ENCODE results near the gene IFT81.

The IFT81 gene

DNA sequence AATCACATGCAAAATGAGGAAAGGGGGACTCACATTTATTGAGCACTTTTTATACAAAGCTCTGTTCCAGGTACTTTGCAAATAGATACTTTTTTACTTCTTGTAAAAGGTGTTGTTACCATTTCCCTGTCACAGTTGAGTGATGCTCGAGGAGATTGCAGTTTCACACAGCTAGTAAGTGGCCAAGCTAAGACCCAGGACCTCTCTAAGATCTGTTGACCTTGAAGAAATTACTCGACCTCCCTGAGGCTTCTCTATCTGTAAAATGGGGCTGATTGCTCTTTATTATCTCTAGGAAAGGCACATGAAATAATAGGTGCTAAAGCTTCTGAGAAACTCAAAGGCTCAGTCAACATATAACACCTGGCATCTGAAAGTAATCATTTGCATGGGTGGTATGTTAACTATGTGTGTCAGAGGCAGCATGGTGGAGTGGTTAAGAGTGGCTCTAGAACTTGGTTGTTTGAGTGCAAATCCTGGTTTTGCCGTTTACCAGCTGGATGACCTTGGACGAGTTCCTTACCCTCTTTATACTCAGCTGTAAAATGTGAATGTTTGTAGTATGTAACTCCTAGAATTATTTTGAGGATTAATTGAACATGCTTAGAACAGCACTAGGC, 41.5 kb downstream of the IFT81 start:
- no peak for DNase-seq

DNA sequence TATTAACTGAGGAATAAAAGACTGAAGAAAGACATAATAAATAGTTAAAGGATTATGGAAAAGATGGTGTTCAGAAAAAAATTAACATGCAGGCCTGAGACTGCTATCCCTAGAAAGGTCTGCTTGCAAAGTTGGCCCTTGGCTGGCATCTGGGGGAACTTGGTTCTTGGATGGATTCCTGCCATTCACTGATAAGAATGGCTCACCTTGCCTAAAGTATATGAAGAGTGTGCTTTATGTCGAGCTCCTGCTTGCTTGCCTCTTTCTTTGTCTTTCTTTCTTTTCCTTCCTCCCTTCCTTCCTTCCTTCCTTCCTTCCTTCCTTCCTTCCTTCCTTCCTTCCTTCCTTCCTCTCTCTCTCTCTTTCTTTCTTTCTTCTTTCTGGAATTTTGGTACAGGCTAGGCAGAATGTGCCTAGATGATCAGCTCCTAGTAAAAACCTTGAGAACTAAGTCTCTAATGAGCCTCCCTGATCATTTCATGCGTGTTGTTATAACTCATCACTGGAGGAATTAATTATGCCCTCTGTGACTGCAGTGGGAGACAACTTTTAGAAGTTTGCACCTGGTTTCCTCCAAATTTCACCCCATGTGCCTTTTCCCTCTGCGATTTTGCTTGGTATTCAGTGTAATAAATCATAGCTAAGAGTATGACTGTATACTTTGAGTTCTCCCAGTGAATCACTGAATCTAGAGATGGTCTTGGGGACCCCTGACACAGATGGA, 44.7 kb downstream of the IFT81 start:
- no peak for DNase-seq

DNA sequence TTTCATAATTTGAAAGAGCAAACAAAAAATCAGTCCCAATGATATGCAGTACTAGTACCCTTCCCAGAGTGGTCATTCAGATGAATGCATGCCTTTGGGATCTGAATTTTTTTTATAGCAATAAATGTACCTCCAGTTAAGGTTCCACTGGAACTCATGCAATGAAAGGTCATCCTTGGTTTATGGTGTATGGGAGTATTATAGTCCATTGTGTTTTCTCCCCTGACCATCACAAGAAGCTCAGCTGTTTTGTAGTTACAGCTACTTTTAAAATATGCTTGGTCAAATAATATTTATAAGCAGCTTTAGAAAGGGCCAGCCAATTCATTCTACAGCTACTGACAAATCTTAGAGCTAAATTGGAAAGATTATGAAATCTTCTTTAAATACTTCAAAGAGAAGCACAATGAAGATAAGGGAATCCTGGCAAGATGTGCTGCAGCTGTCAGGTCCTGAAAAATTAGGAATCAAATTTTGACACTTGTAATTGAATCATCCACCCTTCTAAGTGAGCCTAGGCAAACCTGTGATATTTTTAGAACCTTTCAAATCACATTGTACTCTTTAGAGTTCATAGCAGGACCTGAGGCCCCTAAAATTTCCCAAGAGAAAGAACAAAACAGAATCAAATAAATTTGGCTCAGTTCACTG, 46.5 kb downstream of the IFT81 start:
- no peak for DNase-seq

DNA sequence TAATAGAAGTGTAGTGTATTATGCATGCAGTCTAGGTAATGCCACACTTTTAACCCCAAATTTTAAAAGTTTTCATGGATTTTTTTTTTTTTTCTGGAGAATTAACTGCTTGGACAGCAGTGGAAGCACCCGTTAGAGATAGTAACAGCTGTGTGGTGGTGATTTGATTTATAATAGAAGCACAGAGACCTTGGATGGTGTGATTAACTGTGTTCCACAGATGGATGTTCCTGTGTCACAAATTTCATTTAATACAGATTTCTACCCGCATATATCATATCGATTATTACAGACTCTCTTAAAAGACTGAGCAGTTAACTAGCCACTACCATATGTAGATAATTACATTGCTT, 47.0 kb downstream of the IFT81 start:
- no peak for DNase-seq

DNA sequence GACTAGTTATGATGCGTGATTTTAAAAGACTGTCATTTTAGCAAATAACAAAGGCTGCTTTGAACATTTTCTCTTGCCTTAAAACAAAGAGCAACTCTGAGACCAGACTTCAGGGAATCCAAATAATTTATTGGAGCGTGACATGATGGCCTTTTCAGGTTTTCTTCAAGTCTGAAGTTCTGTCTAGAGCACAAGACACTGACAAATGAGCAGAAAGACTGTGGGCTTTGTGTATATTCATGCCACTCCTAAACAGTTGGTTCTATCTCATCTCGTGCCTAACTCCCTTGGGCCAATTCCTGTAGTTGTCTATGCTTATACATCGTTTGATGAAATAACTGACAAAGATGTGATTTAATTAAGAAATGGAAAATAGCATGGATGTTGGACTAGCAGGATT, 47.5 kb downstream of the IFT81 start:
- DNase-seq, result no peak

DNA sequence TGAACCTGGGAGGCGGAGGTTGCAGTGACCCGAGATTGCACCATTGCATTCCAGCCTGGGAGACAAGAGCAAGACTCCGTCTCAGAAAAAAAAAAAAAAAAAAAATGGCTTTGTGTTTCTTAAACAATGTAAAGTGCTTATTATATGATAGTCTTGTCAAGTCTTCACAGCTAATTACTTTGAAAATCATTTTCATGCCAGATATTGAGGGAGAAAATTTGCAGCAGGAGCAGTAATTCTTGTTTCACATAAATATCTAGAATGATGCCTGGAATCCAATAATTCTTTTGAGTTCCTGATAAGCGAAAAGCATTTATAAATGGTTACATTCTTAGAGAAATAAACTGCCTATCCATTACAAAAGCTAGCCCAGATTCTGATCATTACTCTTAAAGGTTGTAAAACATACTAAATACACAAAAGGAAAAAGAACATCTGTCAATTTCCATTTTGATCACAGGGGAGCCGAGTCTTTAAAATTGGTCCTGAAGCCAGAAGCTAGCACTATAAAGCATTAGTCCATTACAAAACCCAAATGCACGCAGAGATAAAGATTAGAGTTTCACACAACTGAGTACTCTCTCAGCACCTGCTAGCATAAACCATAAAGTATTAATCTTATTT, 50.3 kb downstream of the IFT81 start:
- no peak for DNase-seq

DNA sequence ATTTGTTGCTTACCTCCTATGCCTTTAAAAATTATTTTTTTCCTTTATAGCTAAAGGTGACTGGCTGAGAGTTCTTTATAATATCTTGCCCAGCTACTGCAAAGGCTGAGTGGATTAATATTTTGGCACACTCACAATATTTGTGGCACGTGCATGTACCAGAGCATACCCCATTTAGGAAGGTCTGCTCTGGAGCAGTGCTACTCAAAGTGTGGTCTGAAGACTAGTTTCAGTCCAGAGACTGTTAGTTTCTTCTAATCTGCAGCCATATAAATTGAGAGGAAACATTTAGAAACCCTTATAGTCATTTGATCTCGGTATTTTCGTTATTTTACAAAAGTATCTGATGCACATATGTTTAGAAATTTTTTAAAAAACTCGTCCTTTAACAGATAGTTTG, 51.0 kb downstream of the IFT81 start:
- DNase-seq, result no peak

DNA sequence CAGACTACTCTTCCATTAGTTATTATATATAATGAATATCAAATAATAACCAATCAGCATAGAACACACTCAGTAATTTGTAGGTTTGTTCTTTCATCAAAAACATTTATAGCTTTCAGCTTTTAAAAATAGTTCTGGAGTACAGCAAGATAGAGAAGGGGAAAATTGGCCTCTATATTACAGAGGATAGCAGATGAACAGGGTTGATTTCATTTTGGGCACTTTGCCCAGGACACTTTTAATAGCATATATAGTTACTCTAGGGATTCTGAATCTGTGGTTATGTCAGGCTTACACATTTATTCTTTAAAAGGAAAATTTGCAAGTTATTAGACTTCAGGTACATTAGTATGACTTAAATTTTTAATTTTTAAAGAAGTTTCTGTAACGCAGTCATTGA, 52.6 kb downstream of the IFT81 start:
- DNase-seq, result no peak

DNA sequence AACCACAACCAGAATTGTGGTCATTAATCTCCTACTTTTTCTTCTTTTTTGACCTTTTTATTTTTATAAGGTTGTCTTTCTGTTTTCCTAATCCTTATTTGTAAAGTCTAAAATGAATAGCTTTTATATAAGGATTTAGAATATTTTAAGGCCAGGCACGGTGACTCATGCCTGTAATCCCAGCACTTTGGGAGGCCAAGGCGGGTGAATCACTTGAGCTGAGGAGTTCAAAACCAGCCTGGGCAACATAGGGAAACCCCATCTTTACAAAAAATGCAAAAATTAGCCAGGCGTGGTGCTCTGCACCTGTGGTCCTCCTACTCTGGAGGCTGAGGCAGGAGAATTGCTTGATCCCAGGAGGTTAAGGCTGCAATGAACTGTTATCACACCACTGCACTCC, 55.1 kb downstream of the IFT81 start:
- no peak for DNase-seq

DNA sequence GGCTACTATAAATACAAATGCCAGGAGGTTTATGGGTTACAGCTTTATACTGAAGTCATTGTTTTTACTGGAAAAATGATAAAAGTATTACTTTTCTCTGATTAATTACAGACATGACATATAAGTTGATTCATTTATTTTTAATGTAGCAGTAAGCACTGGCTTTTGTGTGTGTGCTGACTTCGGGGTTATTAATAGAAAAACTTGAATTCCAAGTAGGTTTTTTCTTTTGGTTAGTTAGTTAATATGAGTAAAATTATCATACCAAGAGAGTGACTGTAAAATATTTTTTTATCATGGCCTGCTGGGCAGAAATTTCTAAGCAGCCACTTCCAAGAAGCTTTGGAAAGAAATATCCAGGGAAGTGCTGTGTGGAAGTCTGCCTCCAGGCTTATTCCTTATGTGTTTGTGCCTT, 56.4 kb downstream of the IFT81 start:
- no peak for DNase-seq

DNA sequence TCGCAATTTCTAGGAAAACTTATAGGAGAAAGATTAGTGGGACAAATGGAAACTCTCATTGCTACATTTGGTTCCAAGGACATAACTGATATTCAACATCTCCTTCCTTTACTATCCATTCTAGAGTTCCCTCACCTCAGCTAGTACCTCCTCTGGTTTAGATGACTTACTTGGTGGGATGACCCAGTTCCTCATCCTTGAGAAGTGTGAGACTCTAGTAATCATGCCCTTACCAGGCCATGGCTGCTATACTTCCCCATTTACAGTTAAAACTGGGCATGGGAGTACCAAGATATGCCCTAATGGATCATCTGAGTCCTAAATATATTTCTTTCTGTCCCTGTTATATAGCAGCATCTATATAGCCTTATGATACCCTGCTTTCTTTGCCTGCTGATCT, 58.1 kb downstream of the IFT81 start:
- no peak for DNase-seq

DNA sequence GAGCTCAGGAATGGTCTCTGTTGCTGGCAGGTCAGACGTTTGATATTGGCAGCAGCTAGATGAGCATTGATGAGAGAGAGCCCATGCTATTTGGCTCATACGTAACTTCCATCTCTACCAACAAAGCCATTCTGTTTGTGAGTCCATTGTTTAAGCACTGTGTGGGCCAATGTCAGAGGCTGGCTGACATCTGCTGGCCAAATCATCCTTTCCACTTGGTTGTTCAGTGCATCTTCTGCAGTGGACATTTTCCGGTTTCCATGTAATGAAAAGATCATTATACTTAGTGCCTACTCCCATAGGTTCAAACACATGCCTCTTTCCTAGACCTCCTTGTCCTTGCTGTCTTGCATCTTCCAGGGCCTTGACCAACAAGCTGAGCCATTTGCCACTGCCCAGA, 59.2 kb downstream of the IFT81 start:
- DNase-seq, result no peak

DNA sequence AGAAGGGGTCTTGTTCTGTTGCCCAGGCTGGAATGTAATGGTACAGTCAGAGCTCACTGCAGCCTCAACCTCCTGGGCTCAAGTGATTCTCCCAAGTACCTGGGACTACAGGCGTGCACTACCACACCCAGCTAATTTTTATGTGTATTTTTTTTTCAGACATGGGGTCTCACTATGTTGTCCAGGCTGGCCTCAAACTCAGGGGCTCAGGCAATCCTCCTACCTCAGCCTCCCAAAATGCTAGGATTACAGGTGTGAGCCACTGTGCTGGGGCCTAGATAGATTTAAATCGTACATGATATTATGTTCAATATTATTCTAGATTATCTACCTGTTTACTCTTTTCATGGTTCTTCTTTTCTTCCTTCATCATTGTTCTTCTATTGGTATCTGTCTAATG, 61.5 kb downstream of the IFT81 start:
- DNase-seq, result no peak

DNA sequence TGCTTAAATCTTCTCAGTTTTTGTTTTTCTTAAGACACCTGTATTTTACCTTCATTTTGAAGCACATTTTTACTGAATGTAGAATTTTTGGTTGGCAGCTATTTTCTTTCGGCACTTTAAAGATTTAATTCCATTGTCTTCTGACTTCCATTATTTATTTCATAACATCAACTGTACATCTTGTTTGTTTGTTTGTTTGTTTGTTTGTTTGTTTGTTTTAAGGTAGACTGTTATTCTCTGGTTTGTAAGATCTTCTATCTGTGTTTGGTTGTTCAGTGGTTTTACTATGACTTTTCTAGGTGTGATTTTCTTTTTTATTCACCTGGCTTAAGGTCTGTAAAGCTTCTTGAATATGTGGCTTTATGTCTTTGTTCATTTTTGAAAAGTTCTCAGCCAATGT, 61.9 kb downstream of the IFT81 start:
- DNase-seq, result no peak

DNA sequence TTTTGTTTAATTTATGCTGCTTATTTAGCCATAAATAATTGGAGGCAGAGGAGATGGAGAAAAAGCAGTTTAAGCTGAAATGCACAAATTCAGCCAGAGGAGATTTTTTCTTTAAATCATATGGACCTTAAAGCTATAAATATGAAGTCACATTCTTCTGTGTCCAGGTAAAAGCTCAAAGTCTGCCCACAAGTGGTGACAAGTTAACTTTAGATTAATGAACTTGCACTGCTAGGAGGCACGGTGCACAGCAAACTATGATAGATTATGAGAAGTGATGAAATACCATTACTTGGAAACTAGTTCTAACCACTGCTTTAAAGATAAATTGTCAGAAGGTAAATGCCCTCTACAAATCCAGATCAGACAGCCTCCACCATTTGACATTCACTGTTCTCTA, 69.0 kb downstream of the IFT81 start:
- no peak for DNase-seq

DNA sequence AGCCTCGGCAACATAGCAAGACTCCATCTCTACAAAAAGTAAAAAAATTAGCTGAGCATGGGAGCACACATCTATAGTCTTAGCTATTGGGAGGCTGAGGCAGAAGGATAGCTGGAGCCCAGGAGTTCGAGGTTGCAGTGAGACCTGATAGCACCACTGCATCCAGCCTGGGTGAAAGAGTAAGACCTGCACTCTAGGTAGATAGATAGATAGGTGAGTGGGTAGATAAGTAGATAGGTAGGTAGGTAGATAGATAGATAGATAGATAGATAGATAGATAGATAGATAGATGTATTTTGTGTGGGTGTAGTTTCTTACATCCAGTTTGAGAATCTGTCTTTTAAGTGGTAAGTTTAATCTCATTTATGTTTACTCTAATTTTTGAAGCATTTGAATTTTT, 72.8 kb downstream of the IFT81 start:
- no peak for DNase-seq

DNA sequence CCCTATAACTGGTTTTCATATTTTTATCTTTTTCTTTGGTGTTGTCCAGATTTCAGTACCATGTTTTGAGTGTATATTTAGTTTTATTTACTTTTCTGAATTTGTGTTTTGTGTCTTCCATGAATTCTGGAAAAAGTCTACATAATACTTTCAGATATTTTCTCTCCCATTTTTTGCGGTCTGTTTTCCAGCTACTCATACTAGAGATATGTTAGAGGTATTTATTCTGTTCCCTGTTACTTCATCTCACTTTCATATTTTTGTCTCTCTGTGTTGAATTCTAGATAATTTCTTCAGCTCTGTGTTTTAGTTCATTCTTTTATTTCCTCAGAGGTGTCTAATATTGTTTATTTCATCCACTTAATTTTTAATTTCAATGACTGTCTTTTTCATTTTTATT, 74.2 kb downstream of the IFT81 start:
- no peak for DNase-seq

DNA sequence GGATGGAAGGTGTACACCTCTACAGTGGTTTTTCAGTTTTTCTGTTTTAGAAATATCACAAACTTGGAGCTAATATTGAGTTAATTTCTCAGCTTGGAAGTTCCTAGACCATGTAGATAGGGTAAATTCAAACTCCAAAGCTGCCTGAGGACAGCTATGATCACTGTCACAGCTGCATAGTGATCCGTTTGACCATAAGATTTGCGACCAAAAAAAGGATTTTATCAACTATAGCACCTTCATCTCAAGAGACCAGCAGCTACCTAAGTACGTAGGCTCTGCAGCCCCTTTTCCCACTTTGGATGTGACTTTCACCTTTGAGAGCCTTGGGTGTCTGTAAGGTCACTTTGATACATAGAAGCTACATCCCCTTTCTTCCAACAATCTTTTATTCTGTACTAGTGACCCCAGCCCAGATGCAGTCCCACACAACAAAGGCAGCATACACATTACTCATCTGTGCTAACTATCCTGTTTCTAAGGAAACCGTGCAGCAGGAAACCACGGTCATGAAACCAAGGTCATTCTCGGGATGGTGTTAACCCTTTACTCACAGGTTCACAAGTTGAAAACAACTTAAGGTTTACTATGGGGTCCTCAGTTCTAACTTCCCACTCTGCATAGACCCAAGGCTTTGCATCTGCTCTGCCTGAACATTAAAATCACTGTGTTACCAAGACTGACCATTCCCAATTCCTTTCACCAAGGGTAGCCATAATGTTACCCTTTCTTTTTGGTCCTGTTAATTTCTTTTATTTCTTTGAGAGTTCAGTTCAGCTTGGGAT, 75.4 kb downstream of the IFT81 start:
- DNase-seq, result peak; percentile 63

DNA sequence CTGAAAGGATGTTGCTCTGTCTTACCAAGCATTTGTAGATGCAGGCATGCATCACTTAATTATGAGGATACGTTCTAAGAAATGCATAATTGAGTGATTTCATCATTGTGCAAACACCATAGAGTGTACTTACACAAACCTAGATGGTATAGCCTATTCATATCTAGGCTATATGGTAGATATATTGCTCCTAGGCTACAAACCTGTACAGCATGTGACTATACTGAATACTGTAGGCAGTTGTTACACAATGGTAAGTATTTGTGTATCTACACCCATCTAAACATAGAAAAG, 75.9 kb downstream of the IFT81 start:
- no peak for DNase-seq

DNA sequence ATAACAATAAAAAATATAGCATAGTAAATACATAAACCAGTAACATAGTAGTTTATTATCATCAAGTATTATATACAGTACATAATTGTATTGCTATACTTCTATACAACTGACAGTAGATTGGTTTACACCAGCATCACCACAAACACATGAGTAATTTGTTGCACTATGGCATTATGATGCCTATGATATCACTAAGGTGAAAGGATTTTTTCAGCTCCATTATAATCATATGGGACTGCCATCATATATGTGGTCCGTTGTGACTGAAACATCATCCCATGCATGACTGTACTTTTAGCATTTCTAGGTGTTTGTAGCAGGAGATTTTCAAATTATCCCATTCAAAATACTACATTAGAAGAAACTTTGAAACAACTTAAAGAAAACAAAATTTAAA, 77.8 kb downstream of the IFT81 start:
- no peak for DNase-seq

DNA sequence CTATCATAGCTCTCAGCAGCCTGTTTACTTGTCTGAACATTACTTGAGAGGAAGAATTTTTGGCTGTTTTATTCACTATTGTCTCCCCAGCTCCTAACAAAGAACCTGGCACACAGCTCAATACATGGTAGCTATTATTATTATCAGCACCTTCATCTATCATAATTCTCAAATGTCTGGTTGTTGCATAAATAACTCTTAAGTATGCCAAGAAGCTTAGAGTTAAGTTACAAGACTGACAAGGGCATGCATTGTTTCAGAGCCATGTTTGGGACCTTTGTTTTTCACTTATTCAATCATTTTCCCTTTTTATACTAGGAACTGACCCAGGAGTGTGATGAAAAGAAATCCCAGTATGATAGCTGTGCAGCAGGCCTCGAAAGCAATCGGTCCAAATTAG, 79.4 kb downstream of the IFT81 start:
- DNase-seq, result no peak

DNA sequence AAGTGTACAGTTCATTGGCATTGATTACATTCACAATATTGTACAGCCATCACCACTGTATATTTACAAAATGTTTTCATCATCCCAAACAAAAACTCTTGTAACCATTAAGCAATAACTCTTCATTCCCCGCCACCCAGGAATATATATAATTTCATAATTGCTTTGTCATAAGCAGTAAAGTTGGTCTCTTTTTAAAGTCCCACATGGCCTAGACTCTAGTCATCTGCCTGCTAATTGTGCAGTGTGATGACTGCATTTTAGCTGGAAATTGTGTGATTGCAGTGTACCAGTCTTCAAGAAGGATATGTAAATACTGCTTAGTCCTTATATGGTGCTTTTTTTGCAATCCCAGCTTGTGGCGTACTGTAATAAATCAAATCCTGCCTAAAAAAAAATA, 81.8 kb downstream of the IFT81 start:
- no peak for DNase-seq

All from COR-L47 (cell line).